ENCODE data around the gene NUP62CL. TPM values are rescaled to one million over a fixed set of nuclear protein-coding genes. Genes with fewer than 3 reads are reported as not detected.
"Not testable (repeated sequence)": the region's sequence is repeated elsewhere in the genome, so short reads cannot be mapped to it uniquely, and the experiment has no call there.

NUP62CL gene
- total RNA-seq, 2 experiments from 2014 or later, result 10.6 to 37.6 TPM

DNA sequence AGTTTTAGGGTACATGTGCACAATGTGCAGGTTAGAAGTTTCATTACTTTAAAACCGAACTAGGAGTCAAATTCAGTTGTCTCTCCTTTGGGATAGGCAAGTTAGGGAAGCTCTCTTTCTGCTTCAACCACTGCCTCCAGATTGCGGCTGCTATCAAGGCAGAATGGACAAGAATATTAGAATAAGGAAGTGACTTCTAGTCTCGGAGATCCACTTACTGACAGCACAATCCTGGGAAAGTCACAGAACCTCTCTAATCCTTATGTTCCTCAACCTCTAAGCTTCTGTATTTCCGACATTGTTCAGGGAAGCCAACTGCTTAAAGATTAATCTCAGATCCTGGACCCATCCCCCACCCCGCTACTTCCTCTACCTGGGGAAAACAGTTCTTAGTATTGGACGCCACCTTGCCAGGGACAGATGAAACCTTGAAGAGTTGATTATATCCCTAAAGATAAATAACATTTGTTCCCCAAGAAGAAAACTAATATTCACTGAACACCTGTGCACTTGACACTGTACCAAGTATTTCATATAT, 2.1 kb downstream of the NUP62CL start:
- Histone ChIP-seq H3K79me2 (ENCODE audit: insufficient read depth, low read depth, low read length) (no peaks in the 10 kb centered on the region), H3K4me3 (ENCODE audit: low read depth, low read length, poor library complexity, severe bottlenecking) (no peak overlapping the region), H3K9me3 (ENCODE audit: low read length) (no peaks in the 10 kb centered on the region), H3K4me1 (ENCODE audit: insufficient read depth, low read length, poor library complexity, severe bottlenecking) (no peaks in the 10 kb centered on the region), H3K36me3 (ENCODE audit: insufficient read depth, low read length) (no peaks in the 10 kb centered on the region), H3K27ac (ENCODE audit: low read depth, low read length, poor library complexity, severe bottlenecking) (no peak overlapping the region), H3K9me2 (ENCODE audit: insufficient read depth, low read length) (no peaks in the 10 kb centered on the region), H4K20me1 (ENCODE audit: insufficient read depth, low read length) (no peaks in the 10 kb centered on the region), H3K4me2 (ENCODE audit: low read length) (no peak overlapping the region), H2AFZ (ENCODE audit: low read length) (no peak overlapping the region)
- POLR2A ChIA-PET, result no interaction called here
- intact Hi-C loops (cut with micrococcal nuclease; ENCODE audit: unreplicated experiment), result loop anchor here (10.0 kb wide), 1 partner anchor 421 kb away; the partner anchor contains the start of gene PRPS1
- CTCF ChIA-PET (ENCODE audit: unreplicated experiment), result no interaction called here
- DNase-seq (ENCODE audit: low spot score), result no peak
- BruUV-seq (replicated peaks), result no TSS peak
- no peak for TF ChIP-seq CTCF (conservative IDR thresholded peaks at IDR 0.05; ENCODE audit: low read length)
- TF ChIP-seq EZH2phosphoT487 (IDR thresholded peaks at IDR 0.05; ENCODE audit: borderline replicate concordance, low read depth, low read length), result no peak

DNA sequence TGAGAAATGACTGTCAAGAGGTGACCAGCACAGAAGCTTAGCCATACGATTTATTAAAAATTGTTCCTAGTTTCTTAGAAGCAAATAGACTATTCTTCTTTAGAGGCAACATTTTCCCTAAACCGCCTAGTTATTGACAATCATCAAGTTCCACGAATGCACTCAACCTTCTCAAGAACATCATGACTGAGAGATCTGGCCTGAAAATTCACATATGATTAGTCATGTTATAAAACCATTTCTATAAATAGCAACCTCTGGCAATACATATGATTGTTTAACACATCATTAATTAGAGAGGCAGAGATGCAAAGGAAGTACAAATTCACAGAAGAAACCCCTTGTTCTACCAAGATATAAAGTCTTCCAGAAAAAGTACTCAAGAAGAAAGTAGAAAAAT, 6.7 kb downstream of the NUP62CL start:
- CTCF ChIA-PET (ENCODE audit: unreplicated experiment), result no interaction called here
- H3K9me3 ChIP-seq (ENCODE audit: low read length), result no peaks in the 10 kb centered on the region
- H3K4me3 ChIP-seq (ENCODE audit: low read depth, low read length, poor library complexity, severe bottlenecking), result no peak overlapping the region
- no TSS peak for BruUV-seq (replicated peaks)
- POLR2A ChIA-PET, result no interaction called here
- no peaks in the 10 kb centered on the region for H3K4me1 ChIP-seq (ENCODE audit: insufficient read depth, low read length, poor library complexity, severe bottlenecking)
- no peaks in the 10 kb centered on the region for H4K20me1 ChIP-seq (ENCODE audit: insufficient read depth, low read length)
- intact Hi-C loops (cut with micrococcal nuclease; ENCODE audit: unreplicated experiment), result no loop called here
- no peak overlapping the region for H2AFZ ChIP-seq (ENCODE audit: low read length)
- H3K4me2 ChIP-seq (ENCODE audit: low read length), result no peak overlapping the region
- no peak overlapping the region for H3K27ac ChIP-seq (ENCODE audit: low read depth, low read length, poor library complexity, severe bottlenecking)
- H3K36me3 ChIP-seq (ENCODE audit: insufficient read depth, low read length), result no peaks in the 10 kb centered on the region
- no peak for TF ChIP-seq EZH2phosphoT487 (IDR thresholded peaks at IDR 0.05; ENCODE audit: borderline replicate concordance, low read depth, low read length)
- no peak for TF ChIP-seq CTCF (conservative IDR thresholded peaks at IDR 0.05; ENCODE audit: low read length)
- no peak for DNase-seq (ENCODE audit: low spot score)
- no peaks in the 10 kb centered on the region for H3K9me2 ChIP-seq (ENCODE audit: insufficient read depth, low read length)
- no peaks in the 10 kb centered on the region for H3K79me2 ChIP-seq (ENCODE audit: insufficient read depth, low read depth, low read length)

- H3K4me3 ChIP-seq (ENCODE audit: low read depth, low read length, poor library complexity, severe bottlenecking); H3K27ac ChIP-seq (ENCODE audit: low read depth, low read length, poor library complexity, severe bottlenecking); H3K4me2 ChIP-seq (ENCODE audit: low read length); intact Hi-C loops (cut with micrococcal nuclease; ENCODE audit: unreplicated experiment); BruUV-seq (replicated peaks); H3K79me2 ChIP-seq (ENCODE audit: insufficient read depth, low read depth, low read length); H3K36me3 ChIP-seq (ENCODE audit: insufficient read depth, low read length); CTCF ChIA-PET (ENCODE audit: unreplicated experiment); H3K4me1 ChIP-seq (ENCODE audit: insufficient read depth, low read length, poor library complexity, severe bottlenecking); H4K20me1 ChIP-seq (ENCODE audit: insufficient read depth, low read length); H2AFZ ChIP-seq (ENCODE audit: low read length); H3K9me2 ChIP-seq (ENCODE audit: insufficient read depth, low read length); H3K9me3 ChIP-seq (ENCODE audit: low read length); DNase-seq (ENCODE audit: low spot score): not testable (repeated sequence)
- POLR2A ChIA-PET, result interaction anchor here (0.6 kb wide), 1 partner anchor 1532 kb away, joined by 3 read pairs; no protein-coding TSS in a partner anchor
These were observed 8.2 kb downstream of the NUP62CL start for GRCh38 chrX:107198074-107198473.
